HEK293 (cell line): ENCODE results near the gene TAS1R1.

ENCODE experiments used
- ZFP41 ChIP-seq: fragments of 450-650 bp; formaldehyde crosslinking; IDR thresholded peaks from 2 replicates; pipeline ENCODE4 v1.5.1; 2016; ENCODE audit warnings: missing biosample characterization, missing genetic modification characterization, borderline replicate concordance
- ZNF350 ChIP-seq: fragments of 450-650 bp; formaldehyde crosslinking; IDR thresholded peaks from 2 replicates; pipeline ENCODE4 v1.5.0; 2017; ENCODE audit warnings: missing biosample characterization, mild to moderate bottlenecking, missing genetic modification characterization
- TF ChIP-seq, protein P1 (sequence below): fragments of 450-650 bp; formaldehyde crosslinking; IDR thresholded peaks from 2 replicates; pipeline ENCODE4 v1.5.1; 2016; ENCODE audit warnings: missing biosample characterization, missing genetic modification characterization

DNA sequence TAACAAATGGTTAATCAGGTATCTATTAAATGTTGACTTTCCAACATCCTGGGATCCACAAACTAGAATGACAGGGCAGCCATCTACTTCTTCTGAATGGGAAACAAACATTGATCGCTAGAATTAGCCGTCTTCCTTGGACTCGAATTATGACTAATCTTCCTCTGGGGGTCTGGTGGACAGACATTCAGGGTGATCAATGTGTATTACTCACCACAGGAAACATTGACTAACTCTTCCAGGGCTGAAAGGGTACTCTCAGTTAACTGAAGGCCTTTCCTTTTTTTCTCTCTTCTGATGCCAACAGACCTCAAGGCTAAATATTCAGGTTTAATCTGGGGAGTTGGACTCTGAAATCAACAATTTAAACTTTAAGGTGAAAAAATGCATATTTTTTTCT, 10.3 kb upstream of the TAS1R1 start:
- TF ChIP-seq ZNF350: no peak
- TF ChIP-seq ZFP41 (tag by site-specific recombination): no peak
- TF ChIP-seq, protein P1, sequence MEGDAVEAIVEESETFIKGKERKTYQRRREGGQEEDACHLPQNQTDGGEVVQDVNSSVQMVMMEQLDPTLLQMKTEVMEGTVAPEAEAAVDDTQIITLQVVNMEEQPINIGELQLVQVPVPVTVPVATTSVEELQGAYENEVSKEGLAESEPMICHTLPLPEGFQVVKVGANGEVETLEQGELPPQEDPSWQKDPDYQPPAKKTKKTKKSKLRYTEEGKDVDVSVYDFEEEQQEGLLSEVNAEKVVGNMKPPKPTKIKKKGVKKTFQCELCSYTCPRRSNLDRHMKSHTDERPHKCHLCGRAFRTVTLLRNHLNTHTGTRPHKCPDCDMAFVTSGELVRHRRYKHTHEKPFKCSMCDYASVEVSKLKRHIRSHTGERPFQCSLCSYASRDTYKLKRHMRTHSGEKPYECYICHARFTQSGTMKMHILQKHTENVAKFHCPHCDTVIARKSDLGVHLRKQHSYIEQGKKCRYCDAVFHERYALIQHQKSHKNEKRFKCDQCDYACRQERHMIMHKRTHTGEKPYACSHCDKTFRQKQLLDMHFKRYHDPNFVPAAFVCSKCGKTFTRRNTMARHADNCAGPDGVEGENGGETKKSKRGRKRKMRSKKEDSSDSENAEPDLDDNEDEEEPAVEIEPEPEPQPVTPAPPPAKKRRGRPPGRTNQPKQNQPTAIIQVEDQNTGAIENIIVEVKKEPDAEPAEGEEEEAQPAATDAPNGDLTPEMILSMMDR (tag by site-specific recombination): no peak
